ENCODE data around the gene IL33.

Gene IL33

DNA sequence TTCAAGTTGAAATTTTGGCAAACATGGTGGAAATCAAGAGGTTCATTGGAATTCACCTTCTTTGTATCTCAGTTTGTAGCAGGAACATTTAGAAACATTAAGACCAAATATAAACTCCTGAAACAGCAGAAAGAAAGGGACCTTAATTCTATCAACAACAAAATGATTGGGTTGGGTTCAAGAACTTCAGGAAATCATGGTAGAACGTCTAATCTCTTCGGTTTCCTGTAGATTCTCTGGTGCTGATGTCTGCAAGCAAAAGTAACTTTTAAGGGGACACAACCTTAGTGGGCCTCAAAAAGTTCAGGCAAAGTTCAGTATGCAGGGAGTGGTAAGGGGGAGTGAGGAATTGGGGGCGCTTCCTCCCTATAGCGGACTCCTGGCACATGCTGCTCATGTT lies 3.4 kb downstream of the IL33 start:
- no peak for DNase-seq

DNA sequence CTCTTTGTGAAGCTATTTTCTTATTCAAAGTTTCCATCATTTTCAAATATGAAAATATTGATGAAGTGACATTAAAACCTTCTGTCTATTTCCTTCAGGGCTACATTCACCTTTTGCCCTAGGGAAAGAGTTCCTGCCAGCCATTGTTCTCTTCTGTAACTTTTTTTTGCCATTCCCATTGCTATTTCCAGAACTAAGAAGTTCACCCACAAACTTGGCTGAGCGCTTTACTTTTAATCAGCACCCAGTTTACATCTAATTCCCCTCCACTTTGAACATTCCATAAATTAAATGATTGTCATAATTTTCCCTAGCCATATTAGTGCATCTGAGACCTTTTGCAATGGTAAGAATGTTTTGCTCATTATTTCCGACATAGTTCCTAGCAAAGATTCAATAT lies 4.4 kb downstream of the IL33 start:
- DNase-seq = no peak

- no peak for DNase-seq
Measured at GRCh38 chr9:6224393-6225154, 9.0 kb downstream of the IL33 start.

- DNase-seq = no peak
Measured at GRCh38 chr9:6226696-6227095, 11.1 kb downstream of the IL33 start.

DNA sequence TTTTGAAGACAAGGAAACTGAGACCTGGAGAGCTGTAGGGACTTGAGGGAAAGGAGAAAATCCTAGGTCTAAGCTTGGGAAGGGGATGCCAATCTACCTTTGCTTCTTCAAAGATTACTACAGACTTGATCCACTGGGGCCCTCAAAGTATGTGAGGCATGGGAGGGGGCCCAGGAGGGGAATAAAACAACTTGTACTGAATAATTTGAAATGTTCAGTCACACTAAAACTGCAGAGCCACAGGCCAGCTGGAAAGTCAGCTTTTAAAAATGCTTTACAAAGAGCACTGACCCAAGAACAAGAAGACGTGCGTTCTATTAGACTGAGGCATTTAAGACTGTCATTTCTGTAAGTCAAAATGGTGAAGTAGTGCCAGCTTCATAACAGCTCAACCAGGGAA lies 13.6 kb downstream of the IL33 start:
- no peak for DNase-seq

DNA sequence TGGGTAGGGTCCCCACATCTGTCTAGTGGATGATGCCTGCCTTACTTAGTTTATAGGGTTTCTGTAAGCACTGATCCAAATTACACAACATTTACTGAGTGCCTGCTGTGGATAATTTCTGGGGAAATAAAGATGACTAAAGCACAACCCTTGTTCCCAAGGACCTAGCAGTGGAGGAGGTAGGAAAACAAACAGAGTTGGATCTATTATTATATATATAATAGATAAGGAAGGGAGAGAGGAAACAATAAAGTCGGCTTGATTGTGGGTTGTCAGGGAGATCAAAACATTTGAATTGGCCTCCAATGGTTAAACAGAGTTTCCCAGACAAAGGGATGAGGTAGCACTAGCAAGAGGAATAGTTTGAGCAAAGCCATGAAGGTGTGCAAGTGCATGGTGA lies 14.0 kb downstream of the IL33 start:
- DNase-seq = no peak

DNA sequence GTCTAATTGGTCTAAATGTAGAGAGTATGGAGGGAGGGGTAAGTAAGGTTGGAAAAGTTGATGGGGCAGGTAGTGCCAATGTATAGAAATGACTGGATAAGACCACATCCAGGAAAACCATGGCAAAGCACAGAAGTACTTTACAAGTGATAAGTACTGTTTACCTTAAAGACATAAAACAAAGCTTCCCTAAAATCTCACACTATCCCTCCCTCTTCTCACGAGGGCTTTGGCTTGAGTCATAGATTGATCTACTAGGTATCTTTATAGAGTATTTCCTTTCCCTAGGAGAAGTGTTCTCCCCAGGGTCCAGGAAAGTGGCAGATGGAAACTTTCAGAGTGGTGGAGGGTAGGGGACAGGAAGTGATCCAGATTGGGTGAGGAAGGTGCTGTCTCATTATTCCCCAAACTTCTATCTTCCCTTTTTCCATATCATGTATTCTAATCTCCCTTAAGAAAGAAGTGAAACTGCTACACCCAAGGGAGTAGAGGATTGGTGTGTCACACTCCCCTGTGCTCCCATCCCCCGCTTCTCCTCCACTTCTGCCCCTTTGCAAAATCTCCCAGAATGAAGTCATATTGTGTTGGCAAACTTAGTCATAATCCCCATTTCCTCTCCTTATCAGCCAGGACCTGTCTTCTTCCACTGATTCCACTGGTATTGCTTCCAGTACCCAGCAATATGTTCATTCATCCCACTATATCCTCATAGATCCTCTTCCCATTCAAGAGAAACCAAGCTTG lies 14.6 kb downstream of the IL33 start:
- no peak for DNase-seq

DNA sequence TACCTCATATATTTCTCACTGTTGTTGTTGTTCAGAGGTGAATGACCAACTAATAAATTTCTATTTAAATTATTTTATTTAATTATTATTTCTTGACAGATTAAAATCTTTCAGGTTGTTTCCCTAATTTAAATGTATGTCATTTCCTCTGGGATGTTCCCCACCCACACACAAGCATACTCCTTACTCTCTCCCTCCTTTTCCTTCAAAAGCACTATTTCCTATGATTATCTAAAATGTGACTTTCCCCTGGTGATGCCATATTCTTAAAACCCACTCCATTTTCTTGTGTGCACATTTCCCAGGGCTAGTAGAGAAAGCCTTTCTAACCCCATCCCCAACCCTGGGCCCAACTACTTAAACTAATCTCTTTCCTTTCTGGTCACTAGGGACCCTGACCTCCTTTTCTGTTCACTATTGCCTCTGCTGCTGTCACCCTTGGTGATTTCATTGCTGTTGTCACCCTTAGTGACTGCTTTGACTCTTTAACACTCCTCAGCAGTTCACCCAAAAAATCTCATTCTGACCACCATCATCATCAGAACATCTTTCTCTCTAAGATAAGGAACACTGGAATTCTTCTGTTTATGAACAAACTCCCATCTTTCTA lies 16.8 kb downstream of the IL33 start:
- no peak for DNase-seq

DNA sequence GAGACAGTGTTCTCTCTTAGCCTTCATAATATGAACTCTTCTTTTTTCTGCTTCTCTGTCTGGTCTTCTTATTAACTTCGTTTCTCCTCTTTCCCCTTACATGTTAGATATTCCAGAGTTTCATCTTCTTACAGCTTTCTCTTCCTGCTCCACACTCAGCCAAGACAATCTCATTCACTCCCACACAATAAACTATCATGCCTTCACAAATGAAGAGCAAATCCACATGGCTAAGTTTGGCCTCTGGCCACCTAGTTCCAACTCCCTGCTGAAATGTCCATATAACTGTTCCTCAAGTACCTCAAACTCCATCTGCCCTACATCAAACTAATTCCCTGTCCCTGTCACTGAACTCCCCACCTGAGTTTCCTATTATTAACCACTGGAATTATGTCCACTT lies 18.4 kb downstream of the IL33 start:
- no peak for DNase-seq

GRCh38 chr9:6237267-6237666 lies 21.7 kb downstream of the IL33 start:
- DNase-seq = no peak

- no peak for DNase-seq
Measured at GRCh38 chr9:6239048-6239461, 23.4 kb downstream of the IL33 start.

DNA sequence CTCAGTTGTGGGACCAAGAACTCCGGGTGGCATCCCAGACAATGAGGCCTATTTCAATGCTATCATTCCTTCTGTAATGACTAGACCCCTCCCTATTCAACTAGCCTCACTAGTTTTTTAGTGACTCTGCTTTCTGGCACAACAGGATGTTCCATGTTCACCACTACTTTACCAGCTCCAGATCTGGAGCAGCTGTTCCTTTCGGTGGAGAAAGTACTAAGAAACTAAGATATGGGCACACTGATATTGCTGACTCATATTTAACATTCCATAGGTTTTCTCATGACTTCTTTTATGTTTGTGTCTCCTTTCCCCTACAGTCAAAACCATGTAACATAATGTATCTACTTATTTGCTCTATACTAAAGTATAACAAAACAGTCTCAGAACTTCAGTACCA lies 24.1 kb downstream of the IL33 start:
- no peak for DNase-seq

GRCh38 chr9:6243746-6244145 lies 28.1 kb downstream of the IL33 start:
- DNase-seq = no peak

DNA sequence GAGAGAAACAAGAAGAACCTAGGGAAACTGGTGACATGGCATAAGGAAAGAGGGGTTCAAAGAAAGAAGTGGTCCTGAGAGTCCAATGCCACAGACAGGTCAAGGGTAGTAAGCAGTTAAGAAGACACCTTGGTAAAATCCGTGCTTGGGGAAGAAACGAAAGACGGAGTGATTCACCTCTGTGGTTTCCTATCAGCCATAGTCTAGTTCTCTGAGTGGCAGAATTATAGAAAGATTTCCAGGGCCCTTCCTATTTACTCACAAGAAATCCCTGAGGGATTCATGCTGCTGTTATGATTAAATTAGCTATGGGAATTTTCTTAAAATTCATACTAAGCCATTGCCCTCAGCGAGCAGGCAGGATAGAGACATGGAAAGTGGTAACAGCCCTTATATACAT lies 31.7 kb downstream of the IL33 start:
- DNase-seq = no peak

GRCh38 chr9:6268826-6269397 lies 53.3 kb downstream of the IL33 start:
- no peak for DNase-seq

- no peak for DNase-seq
Measured at GRCh38 chr9:6270896-6271295, 55.3 kb downstream of the IL33 start.

GRCh38 chr9:6271508-6272228 lies 56.1 kb downstream of the IL33 start:
- no peak for DNase-seq

GRCh38 chr9:6272229-6272598 lies 56.6 kb downstream of the IL33 start:
- no peak for DNase-seq

- no peak for DNase-seq
Measured at GRCh38 chr9:6277417-6277816, 61.8 kb downstream of the IL33 start.

GRCh38 chr9:6301858-6302257 lies 86.3 kb downstream of the IL33 start:
- no peak for DNase-seq

- no peak for DNase-seq
Measured at GRCh38 chr9:6302417-6302816, 86.8 kb downstream of the IL33 start.

DNA sequence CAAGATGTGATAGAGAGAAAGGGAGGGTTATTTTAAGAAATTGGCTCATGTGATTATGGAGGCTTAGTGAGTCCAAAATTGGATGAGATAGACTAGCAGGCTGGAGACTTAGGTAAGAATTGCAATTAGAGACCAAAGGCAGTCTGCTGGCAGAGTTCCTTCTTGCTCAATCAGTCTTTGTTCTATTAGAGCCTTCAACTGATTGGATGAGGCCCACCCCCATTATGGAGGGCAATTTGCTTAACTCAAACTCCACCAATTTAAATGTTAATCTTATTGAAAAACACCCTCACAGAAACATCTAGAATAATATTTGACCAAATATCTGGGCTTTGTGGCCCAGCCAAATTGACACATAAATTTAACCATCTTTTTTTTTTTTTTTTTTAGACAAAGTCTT lies 88.6 kb downstream of the IL33 start:
- no peak for DNase-seq

DNA sequence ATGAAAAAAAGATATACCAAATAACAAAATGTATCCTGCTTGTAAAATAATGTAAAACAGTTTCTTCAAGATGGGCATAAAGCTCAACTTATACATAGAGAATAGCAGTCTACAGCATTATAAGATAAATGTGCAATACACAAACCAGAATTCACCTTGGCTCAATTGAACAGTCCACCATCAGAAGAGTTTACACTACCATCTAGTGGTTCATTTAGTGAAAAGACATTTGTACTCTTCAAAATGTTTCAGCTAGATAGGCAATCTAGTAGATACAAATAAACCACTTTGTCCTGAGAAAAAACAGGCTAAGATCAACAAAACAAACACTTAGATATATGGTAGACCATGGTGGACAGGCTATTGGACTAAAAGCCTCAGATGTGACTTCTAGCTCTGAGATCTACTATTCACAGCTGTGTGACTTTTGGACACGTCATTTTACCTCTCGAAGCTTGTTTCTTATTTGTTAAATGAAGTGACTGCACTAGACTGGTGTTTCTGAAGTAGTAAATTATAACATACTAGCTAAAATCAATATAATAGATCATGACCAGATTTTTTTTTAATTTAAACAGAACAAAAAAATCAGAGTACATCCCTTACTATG lies 90.5 kb downstream of the IL33 start:
- no peak for DNase-seq
